ENCODE results near the gene CADM2. TPM values are rescaled to one million over a fixed set of nuclear protein-coding genes. Genes with fewer than 3 reads are reported as not detected.

CADM2 gene
- total RNA-seq, 4 donors from 2014 or later = 9.6 to 16.2 (median 11.5) TPM

DNA sequence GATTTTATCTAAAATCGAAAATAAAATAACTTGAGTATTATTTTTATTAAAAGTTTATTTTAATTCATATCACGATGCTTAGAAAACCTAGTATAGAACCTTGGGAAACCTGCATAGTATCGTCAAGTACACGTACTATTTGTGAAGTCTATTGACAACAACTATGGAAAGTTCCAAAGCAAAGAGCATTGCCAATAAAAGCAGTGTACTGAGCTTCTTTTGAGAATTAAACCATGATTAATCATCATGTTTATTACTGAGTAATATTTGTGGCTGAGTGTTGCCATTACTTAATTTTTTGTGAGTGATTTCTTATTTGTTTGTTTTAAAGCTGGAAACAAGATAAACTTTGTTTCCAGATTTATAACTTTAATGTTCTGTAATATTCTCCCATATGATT lies 674.1 kb downstream of the CADM2 start:
- 77% methylated on average over 4 of the region's 4 CpGs for WGBS
- TF ChIP-seq POLR2A (IDR thresholded peaks at IDR 0.05; ENCODE audit: low read depth) = no peak
- no peak for TF ChIP-seq EP300 (IDR thresholded peaks at IDR 0.05)
- no peak for TF ChIP-seq POLR2AphosphoS5 (IDR thresholded peaks at IDR 0.05)
- TF ChIP-seq, protein P1, sequence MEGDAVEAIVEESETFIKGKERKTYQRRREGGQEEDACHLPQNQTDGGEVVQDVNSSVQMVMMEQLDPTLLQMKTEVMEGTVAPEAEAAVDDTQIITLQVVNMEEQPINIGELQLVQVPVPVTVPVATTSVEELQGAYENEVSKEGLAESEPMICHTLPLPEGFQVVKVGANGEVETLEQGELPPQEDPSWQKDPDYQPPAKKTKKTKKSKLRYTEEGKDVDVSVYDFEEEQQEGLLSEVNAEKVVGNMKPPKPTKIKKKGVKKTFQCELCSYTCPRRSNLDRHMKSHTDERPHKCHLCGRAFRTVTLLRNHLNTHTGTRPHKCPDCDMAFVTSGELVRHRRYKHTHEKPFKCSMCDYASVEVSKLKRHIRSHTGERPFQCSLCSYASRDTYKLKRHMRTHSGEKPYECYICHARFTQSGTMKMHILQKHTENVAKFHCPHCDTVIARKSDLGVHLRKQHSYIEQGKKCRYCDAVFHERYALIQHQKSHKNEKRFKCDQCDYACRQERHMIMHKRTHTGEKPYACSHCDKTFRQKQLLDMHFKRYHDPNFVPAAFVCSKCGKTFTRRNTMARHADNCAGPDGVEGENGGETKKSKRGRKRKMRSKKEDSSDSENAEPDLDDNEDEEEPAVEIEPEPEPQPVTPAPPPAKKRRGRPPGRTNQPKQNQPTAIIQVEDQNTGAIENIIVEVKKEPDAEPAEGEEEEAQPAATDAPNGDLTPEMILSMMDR (IDR thresholded peaks at IDR 0.05) = no peak
- no peak overlapping the region for H3K27ac ChIP-seq (replicated peaks in 1 of 4)
- no peak for DNase-seq (ENCODE audit: extremely low spot score)
- H3K36me3 ChIP-seq = no peaks in the 10 kb centered on the region
- H3K27me3 ChIP-seq = no peaks in the 10 kb centered on the region
- H3K9me3 ChIP-seq = no peaks in the 10 kb centered on the region
- intact Hi-C loops (cut with DNase I) = no loop called here
- no peaks in the 10 kb centered on the region for H3K4me1 ChIP-seq
- H3K4me3 ChIP-seq = no peak overlapping the region

DNA sequence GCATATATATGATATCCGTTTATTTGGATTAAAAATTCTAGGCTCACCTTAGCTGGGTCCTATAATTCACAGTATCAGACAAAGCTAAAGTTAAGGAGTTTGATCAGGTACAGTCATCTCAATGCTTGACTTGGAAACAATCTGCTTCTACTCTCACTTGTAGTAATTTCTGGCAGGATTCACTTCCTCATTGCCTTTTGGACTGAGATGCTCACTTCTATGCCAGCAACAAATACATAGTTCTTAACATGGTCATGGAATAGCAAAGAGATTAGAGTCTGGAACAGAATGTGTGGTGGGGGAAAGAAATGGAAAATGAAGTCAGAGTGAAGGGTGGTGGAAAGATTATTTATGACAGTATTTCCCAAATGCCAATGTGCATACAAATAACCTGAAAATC lies 693.6 kb downstream of the CADM2 start:
- no peak for DNase-seq (ENCODE audit: extremely low spot score)
- Histone ChIP-seq H3K9me3 (no peaks in the 10 kb centered on the region), H3K27ac (replicated peaks in 1 of 4) (no peak overlapping the region), H3K27me3 (no peaks in the 10 kb centered on the region), H3K36me3 (no peaks in the 10 kb centered on the region), H3K4me1 (no peaks in the 10 kb centered on the region), H3K4me3 (no peak overlapping the region)
- TF ChIP-seq POLR2AphosphoS5 (IDR thresholded peaks at IDR 0.05) (no peak), EP300 (IDR thresholded peaks at IDR 0.05) (no peak), POLR2A (IDR thresholded peaks at IDR 0.05; ENCODE audit: low read depth) (no peak)
- TF ChIP-seq, protein P1 (IDR thresholded peaks at IDR 0.05) = no peak
- intact Hi-C loops (cut with DNase I) = no loop called here
- 81% methylated on average over 1 of the region's 1 CpG for WGBS

DNA sequence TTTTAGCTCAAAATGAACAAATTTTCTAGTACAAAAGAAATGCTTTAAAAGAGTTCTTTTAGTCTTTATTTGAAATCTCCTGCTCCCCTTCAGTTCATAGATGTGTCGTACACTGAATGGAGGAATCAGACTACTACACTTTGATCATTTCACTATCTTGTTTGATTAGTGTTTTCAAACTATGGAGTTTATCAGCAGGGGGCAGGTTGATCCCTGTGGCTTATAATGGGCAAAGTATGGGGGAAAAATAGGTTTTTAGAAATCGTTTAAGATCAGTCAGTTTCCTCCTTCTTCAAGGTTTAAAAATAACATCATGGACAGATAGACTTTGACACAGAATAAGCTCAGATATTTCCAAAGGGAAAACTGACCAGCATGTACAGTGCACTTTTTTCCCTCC lies 701.7 kb downstream of the CADM2 start:
- no peak overlapping the region for H3K27ac ChIP-seq (replicated peaks in 1 of 4)
- DNase-seq (ENCODE audit: extremely low spot score) = no peak
- TF ChIP-seq POLR2A (IDR thresholded peaks at IDR 0.05; ENCODE audit: low read depth) (no peak), EP300 (IDR thresholded peaks at IDR 0.05) (no peak), POLR2AphosphoS5 (IDR thresholded peaks at IDR 0.05) (no peak)
- TF ChIP-seq, protein P1 (IDR thresholded peaks at IDR 0.05) = no peak
- no peaks in the 10 kb centered on the region for H3K4me1 ChIP-seq
- no peak overlapping the region for H3K4me3 ChIP-seq
- intact Hi-C loops (cut with DNase I) = no loop called here
- WGBS = 60% methylated on average over 2 of the region's 2 CpGs
- H3K36me3 ChIP-seq = no peaks in the 10 kb centered on the region
- no peaks in the 10 kb centered on the region for H3K27me3 ChIP-seq
- H3K9me3 ChIP-seq = no peaks in the 10 kb centered on the region

DNA sequence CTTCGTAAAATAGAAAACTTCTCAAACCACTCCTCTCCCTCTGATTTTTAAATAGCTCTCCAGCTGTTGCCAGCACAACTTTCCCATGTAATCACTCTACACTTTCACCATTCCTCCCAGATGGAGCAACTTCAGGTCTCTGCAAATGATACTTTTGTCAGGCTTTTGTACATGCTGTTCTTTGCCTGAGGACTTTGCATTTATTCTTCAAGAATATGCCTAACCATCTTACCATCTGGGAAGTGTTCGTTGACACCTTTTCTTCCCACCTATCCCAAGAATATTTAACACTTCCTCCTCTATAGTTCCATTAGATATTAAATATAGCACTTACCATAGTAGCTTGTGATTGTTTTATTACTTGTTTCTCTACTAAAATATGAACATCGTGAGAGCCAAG lies 703.7 kb downstream of the CADM2 start:
- no peaks in the 10 kb centered on the region for H3K9me3 ChIP-seq
- intact Hi-C loops (cut with DNase I) = no loop called here
- DNase-seq (ENCODE audit: extremely low spot score) = no peak
- H3K4me1 ChIP-seq = no peaks in the 10 kb centered on the region
- no peaks in the 10 kb centered on the region for H3K36me3 ChIP-seq
- no peak overlapping the region for H3K4me3 ChIP-seq
- no peaks in the 10 kb centered on the region for H3K27me3 ChIP-seq
- WGBS = 80% methylated on average over 3 of the region's 3 CpGs
- no peak for TF ChIP-seq POLR2A (IDR thresholded peaks at IDR 0.05; ENCODE audit: low read depth)
- TF ChIP-seq, protein P1 (IDR thresholded peaks at IDR 0.05) = no peak
- no peak for TF ChIP-seq EP300 (IDR thresholded peaks at IDR 0.05)
- TF ChIP-seq POLR2AphosphoS5 (IDR thresholded peaks at IDR 0.05) = no peak
- no peak overlapping the region for H3K27ac ChIP-seq (replicated peaks in 1 of 4)

DNA sequence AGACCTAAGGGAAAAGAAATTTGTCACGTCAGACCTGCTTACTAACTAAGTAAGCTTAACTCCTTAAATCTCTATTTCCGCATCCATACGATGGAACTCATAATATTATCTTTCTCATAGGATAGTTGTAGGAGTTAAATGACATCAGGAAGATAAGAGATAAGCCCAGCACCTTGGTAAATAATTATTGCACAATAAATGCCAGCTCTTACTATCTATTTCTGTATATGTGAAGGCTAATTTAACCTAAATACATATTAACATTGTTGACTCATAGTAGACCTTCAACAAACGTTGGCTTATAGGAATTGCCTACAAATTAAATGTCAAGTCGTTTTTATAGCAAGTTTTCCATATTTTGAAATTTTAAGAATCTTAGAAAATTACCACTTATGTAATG lies 709.0 kb downstream of the CADM2 start:
- DNase-seq (ENCODE audit: extremely low spot score) = no peak
- H3K4me3 ChIP-seq = no peak overlapping the region
- H3K36me3 ChIP-seq = no peaks in the 10 kb centered on the region
- WGBS = 88% methylated on average over 5 of the region's 5 CpGs
- no peaks in the 10 kb centered on the region for H3K9me3 ChIP-seq
- TF ChIP-seq, protein P1 (IDR thresholded peaks at IDR 0.05) = no peak
- TF ChIP-seq POLR2AphosphoS5 (IDR thresholded peaks at IDR 0.05) = no peak
- no peak for TF ChIP-seq POLR2A (IDR thresholded peaks at IDR 0.05; ENCODE audit: low read depth)
- no peak for TF ChIP-seq EP300 (IDR thresholded peaks at IDR 0.05)
- no peaks in the 10 kb centered on the region for H3K4me1 ChIP-seq
- intact Hi-C loops (cut with DNase I) = no loop called here
- no peaks in the 10 kb centered on the region for H3K27me3 ChIP-seq
- H3K27ac ChIP-seq (replicated peaks in 1 of 4) = no peak overlapping the region
